Fibroblast of gingiva (primary cell): Measurements from ENCODE around the gene KRTAP10-9.
"Not testable (repeated sequence)": the region's sequence is repeated elsewhere in the genome, so short reads cannot be mapped to it uniquely, and the experiment has no call there.

Experiments used
- DNase-seq: peaks from one replicate; pipeline ENCODE4 v3.0.0-alpha.2; 2011; ENCODE audit warnings: low read depth

The KRTAP10-9 gene, protein sequence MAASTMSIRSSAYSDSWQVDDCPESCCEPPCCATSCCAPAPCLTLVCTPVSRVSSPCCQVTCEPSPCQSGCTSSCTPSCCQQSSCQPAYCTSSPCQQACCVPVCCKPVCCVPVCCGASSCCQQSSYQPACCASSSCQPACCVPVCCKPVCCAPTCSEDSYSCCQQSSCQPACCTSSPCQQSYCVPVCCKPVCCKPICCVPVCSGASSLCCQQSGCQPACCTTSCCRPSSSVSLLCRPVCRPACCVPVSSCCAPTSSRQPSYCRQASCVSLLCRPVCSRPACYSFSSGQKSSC

DNA sequence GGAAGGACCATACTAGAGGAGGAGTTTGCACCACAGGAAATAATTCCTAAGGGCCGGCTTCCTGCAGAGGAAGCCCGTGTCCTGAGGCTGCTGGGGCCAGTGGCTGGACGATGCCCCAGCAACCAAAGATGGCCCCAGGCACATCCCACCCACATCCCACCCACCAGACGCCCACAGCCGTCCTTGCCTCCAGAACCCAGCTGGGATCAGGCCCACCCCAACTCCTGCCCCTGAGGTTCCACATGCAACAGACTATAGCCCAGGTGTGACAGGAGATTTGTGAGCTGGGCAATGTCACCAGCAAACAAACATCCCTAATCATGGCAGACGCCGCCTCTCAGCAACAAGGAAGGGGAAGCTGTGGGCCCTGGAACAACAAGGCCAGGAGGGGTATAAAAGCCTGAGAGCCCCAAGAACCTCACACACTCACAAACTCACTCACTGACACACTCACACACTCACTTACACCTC lies at the start of gene KRTAP10-9:
Gene KRTAP10-9 (plus strand): TSS at position 421 of the 471 bp plus-strand sequence. CDS start 79 bp downstream, outside the sequence.
- DNase-seq = no peak

DNA sequence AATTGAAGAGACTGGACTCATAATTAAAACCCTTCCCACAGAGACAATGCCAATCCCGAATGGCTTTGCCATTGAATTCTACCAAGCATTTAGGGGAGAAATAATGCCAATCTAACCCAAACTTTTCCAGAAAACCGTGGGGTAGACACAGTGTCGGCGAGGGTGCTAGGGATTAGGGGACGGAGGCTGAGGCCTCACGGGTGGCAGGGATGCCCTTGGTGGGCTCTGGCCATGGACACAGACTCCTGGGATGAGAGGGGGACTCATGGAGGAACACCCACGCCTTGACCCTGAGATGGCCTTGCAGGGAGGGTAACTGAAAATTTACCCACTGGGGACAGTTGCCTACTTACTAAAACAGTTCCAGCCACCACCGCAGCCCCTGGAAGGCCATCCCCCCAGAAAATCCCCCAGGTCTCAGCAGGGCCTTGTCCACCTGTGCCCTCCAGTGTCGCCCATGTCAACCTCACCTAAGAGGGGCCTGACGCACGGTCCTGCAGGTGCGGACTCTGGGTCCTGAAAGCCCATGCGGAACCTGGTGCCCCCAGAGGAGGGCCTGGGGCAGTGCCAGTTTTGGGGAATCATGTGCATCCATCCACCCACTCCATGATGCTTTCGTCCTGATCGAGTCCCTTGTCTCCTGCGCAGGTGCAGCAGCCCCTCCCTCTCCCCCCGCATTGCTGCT lies 48.4 kb upstream of the KRTAP10-9 start:
- DNase-seq = no peak

DNA sequence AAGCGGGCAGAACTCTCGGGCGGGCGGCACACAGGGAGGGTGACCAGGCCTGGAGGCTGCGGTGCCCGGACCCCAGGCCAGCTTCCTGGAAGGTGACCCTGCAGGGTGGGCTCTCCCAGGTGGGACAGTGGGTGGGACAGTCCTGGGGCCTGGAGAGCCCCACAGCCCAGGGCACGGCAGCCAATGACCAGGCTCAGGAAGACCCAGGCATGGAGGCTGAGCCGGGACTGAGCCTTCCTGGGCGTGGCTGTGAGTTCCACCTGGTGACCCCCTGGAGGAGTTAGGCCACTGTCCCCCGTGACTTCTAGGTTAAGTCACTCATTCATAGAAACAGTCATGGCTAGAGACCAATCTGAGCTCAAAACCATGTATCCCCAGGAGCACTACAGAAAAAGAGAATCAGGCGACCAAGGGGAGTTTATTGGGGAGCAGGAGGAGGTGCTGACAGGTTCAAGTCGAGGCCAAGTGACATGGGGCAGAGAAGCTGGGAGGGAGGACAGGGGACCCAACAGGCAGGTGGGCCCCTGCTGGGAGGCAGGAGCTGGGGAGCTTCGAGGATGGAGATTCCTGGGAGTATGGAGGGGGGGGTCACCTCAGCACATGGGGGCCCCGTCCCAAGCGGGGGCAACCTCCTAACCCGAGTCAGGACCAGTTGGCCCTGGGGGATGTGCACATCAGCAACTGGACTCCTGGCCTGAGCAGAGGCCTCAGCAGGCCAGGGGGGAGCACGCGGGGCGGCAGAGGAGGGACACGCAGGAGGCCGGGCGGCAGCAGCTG lies 47.6 kb upstream of the KRTAP10-9 start:
- DNase-seq = no peak

DNA sequence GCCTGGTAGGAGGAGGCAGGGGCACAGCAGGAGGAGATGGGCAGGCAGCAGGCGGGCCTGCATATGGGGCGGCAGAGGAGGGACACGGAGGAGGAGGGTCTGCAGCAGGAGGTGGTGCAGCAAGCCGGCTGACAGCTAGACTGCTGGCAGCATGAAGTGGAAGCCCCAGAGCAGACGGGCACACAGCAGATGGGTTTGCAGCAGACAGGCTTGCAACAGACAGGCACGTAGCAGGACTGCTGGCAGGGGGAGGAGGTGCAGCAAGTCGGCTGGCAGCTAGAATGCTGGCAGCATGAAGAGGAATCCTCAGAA lies 47.1 kb upstream of the KRTAP10-9 start:
- no peak for DNase-seq

DNA sequence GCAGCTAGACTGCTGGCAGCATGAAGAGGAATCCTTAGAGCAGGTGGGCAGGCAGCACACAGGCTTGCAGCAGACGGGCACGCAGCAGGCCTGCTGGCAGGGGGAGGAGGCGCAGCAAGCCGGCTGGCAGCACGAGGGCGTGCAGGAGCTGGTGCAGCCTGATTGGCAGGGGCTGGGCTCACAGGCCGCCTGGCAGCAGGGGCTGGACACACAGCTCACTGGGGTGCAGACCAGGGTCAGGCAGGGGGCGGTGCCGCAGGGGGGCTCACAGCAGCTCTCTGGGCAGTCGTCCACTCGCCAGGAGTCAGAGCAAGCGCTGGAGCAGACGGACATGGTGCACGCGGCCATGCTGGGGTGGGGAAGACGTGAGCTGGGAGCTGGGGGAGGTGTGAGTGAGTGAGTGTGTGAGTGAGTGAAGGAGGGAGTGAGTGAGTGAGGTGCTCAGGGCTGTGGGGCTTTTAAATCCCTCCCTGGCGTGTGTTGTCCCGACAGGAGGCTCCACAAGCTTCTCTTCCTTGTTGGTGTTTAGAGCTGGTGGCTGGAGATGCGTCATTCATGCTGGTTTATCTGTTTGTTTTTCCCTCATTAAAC lies 46.6 kb upstream of the KRTAP10-9 start, which contains the start of gene KRTAP10-5:
Gene KRTAP10-5 (minus strand): TSS at position 374 of the 591 bp plus-strand sequence. CDS start 26 bp downstream, at position 348.
- not testable (repeated sequence) for DNase-seq

DNA sequence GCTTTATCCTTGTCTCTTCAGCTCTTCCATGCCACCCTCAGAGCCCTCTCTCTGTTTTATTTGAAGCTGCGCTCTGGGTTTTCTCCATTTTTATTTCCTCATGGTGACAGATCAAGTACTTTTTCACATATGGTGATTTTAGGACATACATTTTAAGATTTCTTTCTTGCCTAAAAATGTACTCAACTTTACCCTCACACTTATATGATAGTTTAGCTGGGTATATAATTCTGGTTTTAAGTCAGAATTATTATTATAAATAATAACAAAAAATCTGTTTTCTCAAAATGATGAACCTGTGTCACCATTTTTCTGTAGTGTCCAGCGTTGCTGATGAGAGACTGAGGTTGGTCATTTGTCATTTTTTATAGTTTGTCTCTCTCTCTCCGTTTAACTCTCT lies 45.7 kb upstream of the KRTAP10-9 start:
- DNase-seq = no peak

DNA sequence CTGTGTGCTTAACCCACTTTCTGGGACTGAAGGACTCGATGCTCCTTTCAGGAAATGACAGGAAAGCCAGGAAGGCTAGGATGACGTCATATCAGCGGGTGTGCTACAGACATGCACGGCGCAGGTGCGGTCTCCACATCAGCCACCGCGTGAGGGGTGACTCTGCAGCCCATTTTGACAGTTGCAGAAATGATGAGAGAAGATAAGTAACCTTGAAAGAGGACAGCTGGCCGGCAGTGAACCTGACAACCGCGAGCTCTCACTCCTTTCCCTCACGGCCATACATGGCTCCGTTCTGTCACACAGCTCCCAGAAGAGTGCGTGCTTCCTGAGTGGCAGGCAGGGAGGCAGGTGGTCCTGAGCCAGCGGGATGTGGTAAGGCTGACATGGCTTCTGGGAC lies 44.8 kb upstream of the KRTAP10-9 start:
- DNase-seq = no peak

DNA sequence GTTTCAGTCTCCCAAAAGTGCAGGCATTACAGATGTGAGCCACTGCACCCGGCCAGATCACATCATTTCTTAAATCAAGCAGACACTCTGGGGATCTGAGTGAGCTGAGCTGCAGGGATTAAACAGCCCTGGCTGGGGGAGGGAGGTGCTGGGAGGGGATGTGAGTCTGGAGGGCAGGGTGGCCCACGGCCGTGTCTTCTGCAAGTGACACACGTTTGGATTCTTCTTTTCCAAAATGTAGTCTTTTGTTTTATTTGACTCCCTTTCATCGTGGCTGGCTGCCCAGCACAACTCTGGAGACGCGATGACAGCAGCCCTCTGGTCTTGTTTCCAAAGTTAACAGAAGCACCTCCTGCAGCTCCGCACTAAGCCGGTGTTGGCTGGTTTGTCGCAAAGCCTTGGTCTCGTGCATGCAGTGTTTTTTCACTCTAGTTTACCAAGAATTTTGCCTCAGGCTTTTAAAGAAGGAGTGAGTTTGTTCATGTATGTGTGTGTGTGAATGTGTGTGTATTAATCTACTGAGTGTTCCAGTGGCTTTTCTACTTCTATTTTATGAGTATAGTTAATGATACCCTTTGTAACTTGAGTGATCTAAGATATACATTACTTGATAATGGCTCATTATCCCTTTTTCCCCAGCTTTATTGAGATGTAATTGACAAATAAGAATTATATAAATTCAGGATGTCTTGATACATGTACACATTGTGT lies 43.6 kb upstream of the KRTAP10-9 start:
- no peak for DNase-seq

DNA sequence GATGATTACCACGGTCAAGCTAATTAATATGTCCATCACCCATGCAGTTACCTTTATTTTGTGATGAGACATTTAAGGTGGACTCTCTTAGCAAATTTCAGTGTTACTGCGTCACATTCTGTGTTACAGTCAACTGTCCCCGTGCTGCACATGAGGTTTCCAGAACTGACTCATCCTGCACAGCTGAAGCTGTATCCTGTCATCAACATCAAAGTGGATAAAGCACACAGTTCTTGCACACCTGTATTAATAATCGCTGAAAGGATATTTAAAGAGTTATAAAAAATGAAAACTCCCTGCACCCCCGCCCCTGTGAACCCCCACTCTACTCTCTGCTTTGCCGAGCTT lies 43.1 kb upstream of the KRTAP10-9 start:
- DNase-seq = no peak

DNA sequence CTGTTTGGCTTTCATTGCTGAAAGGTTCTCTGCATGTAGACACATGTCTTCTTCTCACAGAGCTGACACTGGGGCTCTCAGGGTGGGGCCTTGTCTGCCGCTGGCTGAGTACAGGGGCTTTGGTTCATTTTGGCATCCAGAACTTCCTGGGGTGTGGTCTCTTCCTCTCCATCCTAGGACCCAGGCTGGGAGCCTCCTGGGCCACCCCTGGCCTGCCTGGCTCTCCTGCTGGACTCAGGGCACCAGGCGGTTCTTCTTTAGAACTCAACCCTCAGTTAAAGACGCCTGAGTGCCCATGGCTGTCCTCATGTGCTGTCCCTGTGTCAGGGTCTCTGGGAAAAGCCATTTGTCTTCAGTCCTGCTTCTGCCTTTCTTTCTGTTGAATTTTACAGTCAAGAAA lies 41.0 kb upstream of the KRTAP10-9 start:
- no peak for DNase-seq

DNA sequence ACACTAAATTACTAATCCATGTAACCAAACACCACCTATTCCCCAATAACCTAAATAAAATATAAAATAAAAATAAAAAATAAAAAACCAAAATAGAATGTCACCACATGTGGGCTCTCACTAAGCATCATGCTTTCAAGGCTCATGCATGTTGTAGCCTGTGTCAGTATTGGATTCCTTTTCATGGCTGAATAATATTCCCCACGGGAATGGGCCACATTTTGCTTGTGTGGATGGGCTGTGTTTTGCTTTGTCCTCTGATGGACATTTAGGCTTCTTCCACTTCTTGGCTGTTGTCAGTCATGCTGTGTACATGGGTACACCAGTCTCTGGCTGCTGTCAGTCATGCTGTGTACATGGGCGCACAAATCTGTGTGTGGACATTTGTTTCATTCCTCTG lies 37.8 kb upstream of the KRTAP10-9 start:
- no peak for DNase-seq

DNA sequence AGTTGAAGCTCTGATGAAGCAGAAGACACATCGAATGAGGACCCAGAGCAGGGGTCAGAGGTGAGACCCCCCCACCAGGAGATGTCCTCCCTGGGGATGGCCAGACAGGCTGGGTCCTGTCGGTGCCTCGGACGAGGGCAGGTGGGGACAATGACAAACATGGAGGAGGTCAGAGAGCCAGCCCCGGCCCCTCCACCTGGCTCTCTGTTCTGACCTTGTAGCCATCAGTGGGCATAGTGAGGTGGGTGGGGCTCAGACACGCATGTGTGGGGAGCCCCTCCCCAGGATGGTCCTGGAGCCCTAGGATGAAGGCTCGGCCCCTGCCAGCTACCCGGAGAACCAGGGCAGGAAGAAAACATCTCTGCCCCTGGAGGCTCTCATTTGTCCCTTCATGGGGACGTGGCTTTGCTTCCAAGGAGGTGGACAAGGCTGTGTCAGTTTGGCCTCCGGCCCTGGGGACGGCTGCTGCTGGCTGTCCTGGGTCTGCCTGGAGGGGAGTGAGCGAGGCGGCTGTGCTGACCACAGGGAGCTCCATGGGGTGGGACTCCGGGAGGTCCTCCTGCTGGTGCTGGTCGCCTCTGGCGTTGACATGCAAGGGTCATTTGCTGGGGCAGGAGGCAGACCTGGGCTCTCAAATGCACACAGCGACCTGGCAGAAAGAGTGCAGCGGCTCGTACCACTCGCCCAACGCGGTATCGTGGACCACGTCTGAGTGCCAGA lies 37.1 kb upstream of the KRTAP10-9 start:
- no peak for DNase-seq

DNA sequence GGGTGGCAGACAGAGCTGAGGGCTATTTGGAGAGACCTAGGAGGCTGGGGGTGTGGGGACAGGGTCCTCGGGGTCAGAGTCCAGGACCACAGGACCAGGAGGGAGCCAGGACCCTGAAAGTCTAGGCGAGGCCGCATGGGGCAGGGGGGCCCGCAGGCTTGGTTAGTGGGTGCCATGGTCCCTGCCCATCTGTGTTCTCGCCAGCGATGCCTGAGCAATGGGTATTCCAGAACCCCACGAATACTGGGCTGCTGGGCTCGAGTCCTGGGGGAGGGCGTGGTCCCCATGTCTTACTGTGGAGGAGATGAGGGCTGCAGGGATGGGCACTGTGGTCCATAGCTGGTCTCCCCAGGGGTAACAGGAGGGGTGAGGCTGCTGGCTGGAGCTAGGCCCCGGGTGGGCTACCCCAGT lies 36.6 kb upstream of the KRTAP10-9 start:
- DNase-seq = no peak

DNA sequence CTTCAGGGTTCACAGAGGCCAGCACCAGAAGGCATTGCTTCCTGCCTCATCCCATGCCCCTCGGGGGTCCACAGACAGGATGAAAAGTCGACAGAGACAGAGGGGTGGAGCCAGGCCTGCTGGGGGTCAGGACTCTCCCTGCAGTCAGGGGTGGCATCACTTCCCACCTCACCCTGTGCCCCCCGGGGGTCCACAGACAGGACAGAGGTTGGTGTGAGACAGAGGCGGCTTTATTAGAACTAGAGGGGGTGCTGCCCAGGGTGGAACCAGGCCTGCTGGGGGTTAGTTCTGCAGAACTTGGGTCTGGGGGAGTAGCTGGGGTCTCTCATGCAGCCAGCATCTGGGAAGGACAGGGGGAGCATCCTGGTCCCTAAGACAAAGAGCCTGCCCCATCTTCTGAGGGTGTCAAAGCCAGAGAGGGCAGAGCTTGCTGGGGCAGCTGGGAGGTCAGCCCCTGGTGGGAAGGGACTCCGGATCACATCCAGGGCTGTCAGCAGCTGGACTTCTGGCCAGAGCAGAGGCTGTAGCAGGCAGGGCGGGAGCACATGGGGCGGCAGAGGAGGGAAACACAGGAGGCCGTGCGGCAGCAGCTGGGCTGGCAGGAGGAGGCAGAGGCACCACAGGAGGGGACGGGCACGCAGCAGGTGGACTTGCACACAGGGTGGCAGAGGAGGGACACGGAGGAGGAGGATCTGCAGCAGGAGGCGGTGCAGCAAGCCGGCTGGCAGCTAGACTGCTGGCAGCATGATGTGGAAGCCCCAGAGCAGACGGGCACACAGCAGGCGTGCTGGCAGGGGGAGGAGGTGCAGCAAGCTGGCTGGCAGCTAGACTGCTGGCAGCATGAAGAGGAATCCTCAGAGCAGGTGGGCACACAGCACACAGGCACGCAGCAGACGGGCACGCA lies 35.7 kb upstream of the KRTAP10-9 start:
- DNase-seq = not testable (repeated sequence)

DNA sequence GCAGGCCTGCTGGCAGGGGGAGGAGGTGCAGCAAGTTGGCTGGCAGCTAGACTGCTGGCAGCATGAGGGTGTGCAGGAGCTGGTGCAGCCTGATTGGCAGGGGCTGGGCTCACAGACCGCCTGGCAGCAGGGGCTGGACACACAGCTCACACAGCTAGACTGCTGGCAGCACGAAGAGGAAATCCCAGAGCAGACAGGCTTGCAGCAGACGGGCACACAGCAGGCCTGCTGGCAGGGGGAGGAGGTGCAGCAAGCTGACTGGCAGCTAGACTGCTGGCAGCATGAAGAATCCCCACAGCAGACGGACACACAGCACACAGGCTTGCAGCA lies 35.1 kb upstream of the KRTAP10-9 start:
- DNase-seq = not testable (repeated sequence)

DNA sequence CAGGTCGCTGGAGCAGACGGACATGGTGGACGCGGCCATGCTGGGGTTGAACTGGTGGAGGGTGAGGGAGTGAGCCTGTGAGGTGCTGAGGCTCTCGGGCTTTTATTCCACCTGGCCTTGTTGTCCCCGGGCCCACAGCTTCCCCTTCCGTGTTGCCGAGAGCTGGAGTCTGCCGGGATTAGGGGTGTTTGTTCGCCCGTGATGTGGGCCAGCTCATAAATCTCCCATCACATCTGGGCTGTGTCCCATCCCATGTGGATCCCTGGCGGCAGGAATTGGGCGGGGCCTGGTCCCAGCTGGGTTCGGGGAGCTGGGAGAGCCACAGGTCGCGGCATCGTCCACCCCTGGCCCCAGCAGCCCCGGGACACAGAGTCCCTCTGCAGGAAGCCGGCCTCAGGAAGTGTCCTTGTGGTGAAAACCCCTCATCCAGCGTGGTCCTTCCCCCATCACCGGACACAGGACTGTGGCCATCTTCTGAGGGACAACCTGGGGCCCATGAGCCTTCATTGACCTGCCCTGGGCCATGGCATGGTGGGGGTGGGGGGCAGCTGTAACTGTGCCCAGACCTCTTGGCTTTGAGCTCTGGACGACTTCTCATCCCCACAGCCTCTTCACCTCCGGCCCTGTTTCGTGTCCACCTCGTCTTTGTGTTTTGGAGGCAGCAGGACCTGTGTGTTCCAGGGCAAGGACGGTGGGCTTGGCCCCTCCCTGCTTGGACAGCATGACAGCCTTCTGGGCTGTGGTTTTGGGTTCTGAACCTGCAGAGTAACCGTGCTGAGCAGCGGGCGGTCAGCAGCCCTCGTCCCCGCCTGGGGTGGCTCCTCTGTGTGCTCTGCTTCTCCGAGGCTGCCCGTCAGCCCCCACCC lies 34.2 kb upstream of the KRTAP10-9 start, which contains the start of gene KRTAP10-6:
Gene KRTAP10-6 (minus strand): TSS at position 60 of the 866 bp plus-strand sequence. CDS start 21 bp downstream, at position 39.
- DNase-seq = no peak

DNA sequence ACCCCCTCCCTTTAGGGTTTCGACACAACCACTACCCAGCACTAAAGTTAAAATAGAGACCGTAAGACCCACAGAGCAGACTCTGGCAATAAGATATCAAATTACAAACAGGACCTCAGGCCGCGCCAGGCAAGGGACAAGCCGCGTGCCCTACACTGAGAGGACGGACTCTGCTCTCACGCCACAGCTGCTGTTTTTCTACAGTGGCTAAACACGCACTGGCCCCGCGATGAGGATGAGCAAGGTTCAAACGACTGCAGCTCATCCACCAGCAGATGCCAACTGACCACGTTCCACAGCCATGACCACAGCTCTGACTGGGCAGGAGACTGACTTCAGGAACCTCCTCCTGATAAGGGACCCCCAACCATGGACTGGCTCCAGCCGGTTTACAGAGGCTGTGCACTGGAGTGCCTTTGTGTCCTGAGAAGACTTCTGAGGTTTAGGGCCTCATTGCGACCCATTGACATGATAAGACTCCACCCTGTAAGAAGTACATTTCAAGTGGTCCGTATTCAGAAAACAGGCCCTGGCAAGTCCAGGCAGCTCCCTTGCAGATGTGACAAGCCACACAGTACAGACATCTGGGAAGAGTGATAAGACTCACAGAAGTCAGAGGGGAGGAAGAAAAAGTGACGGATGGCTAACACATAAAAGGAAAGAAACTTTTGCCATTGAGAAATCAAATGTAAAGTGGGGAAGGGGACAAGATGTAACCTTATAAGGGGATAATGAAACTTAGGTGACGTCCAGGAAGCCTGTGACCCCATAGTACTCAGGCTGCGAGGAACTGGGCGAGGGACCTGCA lies 33.1 kb upstream of the KRTAP10-9 start:
- no peak for DNase-seq

DNA sequence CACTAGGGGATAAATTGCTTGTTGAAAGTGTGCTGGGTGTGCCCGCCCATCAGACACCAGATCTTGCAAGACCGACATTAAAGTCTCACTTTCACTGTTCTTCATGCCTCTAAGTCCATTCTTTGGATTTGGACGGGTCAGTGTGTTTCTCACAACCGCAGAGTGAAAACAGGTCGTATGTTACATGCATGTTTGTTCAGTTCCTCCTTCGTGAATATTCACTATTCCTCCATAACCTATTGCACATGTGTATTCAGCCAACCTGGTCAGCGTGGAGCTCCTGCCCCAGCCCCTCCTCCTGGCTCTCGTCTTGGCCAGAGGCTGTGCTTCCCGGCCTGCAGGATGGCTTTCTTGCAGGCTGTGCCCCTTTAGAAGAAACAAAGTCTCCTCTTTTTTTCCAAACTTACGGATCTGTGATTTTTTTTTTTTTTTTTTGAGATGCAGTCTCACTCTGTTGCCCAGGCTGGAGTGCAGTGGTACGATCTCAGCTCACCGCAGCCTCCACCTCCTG lies 32.4 kb upstream of the KRTAP10-9 start:
- DNase-seq = no peak
